ENCODE measurements around the gene UNC45A. TPM values are rescaled to one million over a fixed set of nuclear protein-coding genes. Genes with fewer than 3 reads are reported as not detected.

UNC45A gene
- total RNA-seq, 2 experiments from 2014 or later, result 46.1 to 68.0 TPM

DNA sequence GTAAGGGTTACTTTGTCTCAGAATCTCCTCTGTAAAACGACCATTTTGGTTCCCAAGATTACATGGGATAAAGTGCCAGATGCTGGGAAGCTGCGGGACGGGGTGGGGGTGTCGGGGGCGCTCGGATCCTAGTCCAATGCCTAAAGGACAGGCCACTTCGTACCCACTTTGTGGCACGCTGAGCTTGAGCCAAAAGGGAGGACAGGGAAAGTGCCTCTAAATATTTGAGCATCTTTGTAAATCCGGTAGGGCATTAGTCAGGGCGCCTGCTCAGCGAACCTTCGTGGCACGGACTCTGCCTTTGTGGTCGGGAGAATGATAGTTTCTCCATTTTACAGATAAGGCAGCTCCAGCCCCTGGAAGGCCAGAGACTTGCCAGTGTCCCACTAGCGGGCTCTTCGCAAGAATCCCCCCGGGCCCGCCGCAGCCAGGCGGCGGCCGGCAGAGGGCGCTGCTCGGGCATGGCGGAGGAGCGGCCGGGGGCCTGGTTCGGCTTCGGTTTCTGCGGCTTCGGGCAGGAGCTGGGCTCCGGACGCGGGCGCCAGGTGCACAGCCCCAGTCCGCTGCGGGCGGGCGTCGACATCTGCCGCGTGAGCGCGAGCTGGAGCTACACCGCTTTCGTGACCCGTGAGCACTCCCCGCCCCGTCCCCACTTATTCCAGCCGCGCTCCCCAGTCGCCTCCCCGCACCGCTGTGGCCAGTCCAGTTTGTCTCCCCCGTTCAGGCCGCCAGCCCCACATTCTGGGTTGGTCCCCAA, 21.4 kb downstream of the UNC45A start:
- Histone ChIP-seq H3K9me2 (ENCODE audit: insufficient read depth, low read length) (no peaks in the 10 kb centered on the region), H3K36me3 (ENCODE audit: insufficient read depth, low read length) (peaks cover 64% of the 10 kb centered on the region), H3K4me2 (ENCODE audit: low read length) (peak overlapping the region; percentile 99), H3K4me1 (ENCODE audit: insufficient read depth, low read length, poor library complexity, severe bottlenecking) (peaks cover 18% of the 10 kb centered on the region), H3K4me3 (ENCODE audit: low read depth, low read length, poor library complexity, severe bottlenecking) (peak overlapping the region; percentile 71), H3K9me3 (ENCODE audit: low read length) (no peaks in the 10 kb centered on the region), H4K20me1 (ENCODE audit: insufficient read depth, low read length) (no peaks in the 10 kb centered on the region), H2AFZ (ENCODE audit: low read length) (peak overlapping the region; percentile 33; the same call in 1 of the 2 replicates), H3K79me2 (ENCODE audit: insufficient read depth, low read depth, low read length) (peaks cover 12% of the 10 kb centered on the region), H3K27ac (ENCODE audit: low read depth, low read length, poor library complexity, severe bottlenecking) (peak overlapping the region; percentile 89)
- no TSS peak for BruUV-seq (replicated peaks)
- CTCF ChIA-PET (ENCODE audit: unreplicated experiment), result interaction anchor here (0.7 to 3.9 kb wide), 4 partner anchors 23 to 315 kb away, joined by 3 to 41 read pairs (median 6); partner anchors contain the start of genes HDDC3 and UNC45A
- TF ChIP-seq, protein P1, sequence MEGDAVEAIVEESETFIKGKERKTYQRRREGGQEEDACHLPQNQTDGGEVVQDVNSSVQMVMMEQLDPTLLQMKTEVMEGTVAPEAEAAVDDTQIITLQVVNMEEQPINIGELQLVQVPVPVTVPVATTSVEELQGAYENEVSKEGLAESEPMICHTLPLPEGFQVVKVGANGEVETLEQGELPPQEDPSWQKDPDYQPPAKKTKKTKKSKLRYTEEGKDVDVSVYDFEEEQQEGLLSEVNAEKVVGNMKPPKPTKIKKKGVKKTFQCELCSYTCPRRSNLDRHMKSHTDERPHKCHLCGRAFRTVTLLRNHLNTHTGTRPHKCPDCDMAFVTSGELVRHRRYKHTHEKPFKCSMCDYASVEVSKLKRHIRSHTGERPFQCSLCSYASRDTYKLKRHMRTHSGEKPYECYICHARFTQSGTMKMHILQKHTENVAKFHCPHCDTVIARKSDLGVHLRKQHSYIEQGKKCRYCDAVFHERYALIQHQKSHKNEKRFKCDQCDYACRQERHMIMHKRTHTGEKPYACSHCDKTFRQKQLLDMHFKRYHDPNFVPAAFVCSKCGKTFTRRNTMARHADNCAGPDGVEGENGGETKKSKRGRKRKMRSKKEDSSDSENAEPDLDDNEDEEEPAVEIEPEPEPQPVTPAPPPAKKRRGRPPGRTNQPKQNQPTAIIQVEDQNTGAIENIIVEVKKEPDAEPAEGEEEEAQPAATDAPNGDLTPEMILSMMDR (conservative IDR thresholded peaks at IDR 0.05; ENCODE audit: low read length), result peak; percentile 94
- no peak for TF ChIP-seq EZH2phosphoT487 (IDR thresholded peaks at IDR 0.05; ENCODE audit: borderline replicate concordance, low read depth, low read length)
- POLR2A ChIA-PET, result interaction anchor here (0.5 to 6.1 kb wide), 9 partner anchors 12 to 245 kb away, joined by 3 to 58 read pairs (median 4); partner anchors contain the start of genes HDDC3, UNC45A and VPS33B
- peak; percentile 70 for DNase-seq (ENCODE audit: low spot score)
- intact Hi-C loops (cut with micrococcal nuclease; ENCODE audit: unreplicated experiment), result loop anchor here (1.0 to 2.0 kb wide), 3 partner anchors 77 to 314 kb away; no protein-coding TSS in a partner anchor

DNA sequence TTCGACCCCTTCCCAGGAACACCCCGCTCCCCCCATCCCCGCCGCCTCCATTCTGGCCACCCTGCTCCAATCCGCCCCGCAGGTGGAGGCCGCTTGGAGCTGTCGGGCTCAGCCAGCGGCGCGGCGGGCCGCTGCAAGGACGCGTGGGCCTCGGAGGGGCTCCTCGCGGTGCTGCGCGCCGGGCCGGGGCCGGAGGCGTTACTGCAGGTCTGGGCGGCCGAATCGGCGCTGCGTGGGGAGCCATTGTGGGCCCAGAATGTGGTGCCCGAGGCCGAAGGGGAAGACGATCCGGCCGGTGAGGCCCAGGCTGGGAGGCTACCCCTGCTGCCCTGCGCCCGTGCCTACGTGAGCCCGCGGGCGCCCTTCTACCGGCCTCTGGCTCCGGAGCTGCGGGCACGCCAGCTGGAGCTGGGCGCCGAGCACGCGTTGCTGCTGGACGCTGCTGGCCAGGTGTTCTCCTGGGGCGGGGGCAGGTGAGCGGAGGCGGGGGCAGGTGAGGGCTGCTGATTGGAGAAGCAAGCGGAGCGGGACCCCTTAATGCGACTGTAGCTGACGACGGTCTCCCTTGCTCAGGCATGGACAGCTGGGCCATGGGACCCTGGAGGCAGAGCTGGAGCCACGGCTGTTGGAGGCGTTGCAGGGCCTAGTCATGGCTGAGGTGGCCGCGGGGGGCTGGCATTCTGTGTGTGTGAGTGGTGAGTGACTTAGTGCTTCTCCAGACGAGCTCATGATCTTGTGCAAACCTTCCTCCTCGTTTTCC, 22.1 kb downstream of the UNC45A start:
- no peak overlapping the region for H3K27ac ChIP-seq (ENCODE audit: low read depth, low read length, poor library complexity, severe bottlenecking)
- CTCF ChIA-PET (ENCODE audit: unreplicated experiment), result interaction anchor here (0.9 to 3.9 kb wide), 5 partner anchors 21 to 93 kb away, joined by 3 to 41 read pairs (median 8); partner anchors contain the start of genes HDDC3 and UNC45A
- peaks cover 18% of the 10 kb centered on the region for H3K4me1 ChIP-seq (ENCODE audit: insufficient read depth, low read length, poor library complexity, severe bottlenecking)
- H3K79me2 ChIP-seq (ENCODE audit: insufficient read depth, low read depth, low read length), result peaks cover 12% of the 10 kb centered on the region
- peaks cover 65% of the 10 kb centered on the region for H3K36me3 ChIP-seq (ENCODE audit: insufficient read depth, low read length)
- H3K9me2 ChIP-seq (ENCODE audit: insufficient read depth, low read length), result no peaks in the 10 kb centered on the region
- no peak for DNase-seq (ENCODE audit: low spot score)
- intact Hi-C loops (cut with micrococcal nuclease; ENCODE audit: unreplicated experiment), result loop anchor here (2.0 kb wide), 1 partner anchor 314 kb away; no protein-coding TSS in a partner anchor
- BruUV-seq (replicated peaks), result no TSS peak
- H3K4me3 ChIP-seq (ENCODE audit: low read depth, low read length, poor library complexity, severe bottlenecking), result no peak overlapping the region
- TF ChIP-seq, protein P1 (conservative IDR thresholded peaks at IDR 0.05; ENCODE audit: low read length), result no peak
- no peak for TF ChIP-seq EZH2phosphoT487 (IDR thresholded peaks at IDR 0.05; ENCODE audit: borderline replicate concordance, low read depth, low read length)
- no peak overlapping the region for H3K4me2 ChIP-seq (ENCODE audit: low read length)
- H2AFZ ChIP-seq (ENCODE audit: low read length), result no peak overlapping the region
- no peaks in the 10 kb centered on the region for H4K20me1 ChIP-seq (ENCODE audit: insufficient read depth, low read length)
- no peaks in the 10 kb centered on the region for H3K9me3 ChIP-seq (ENCODE audit: low read length)
- POLR2A ChIA-PET, result interaction anchor here (0.5 to 6.1 kb wide), 5 partner anchors 11 to 1972 kb away, joined by 3 to 58 read pairs (median 4); partner anchors contain the start of genes HDDC3 and UNC45A
